Muscle of leg (tissue), 11 donors: Measurements from ENCODE around the gene ATP8A2. TPM values are rescaled to one million over a fixed set of nuclear protein-coding genes. Genes with fewer than 3 reads are reported as not detected.

Experiments
- DNase-seq: peaks from one replicate; pipeline ENCODE4 v3.0.0; 2013
- H3K27ac ChIP-seq: one replicate; pipeline ENCODE4 v1.5.1; 2013; ENCODE audit warnings: mild to moderate bottlenecking, low read length, control low read depth
- H3K27me3 ChIP-seq: one replicate; pipeline ENCODE4 v1.6.1; 2013; ENCODE audit warnings: low read length; ENCODE audit not compliant: control insufficient read depth, insufficient read depth
- H3K36me3 ChIP-seq: one replicate; pipeline ENCODE4 v1.6.1; 2013; ENCODE audit warnings: low read length; ENCODE audit not compliant: control insufficient read depth, insufficient read depth
- H3K4me1 ChIP-seq: one replicate; pipeline ENCODE4 v1.6.1; 2013; ENCODE audit warnings: low read length; ENCODE audit not compliant: control insufficient read depth, insufficient read depth
- H3K4me3 ChIP-seq: one replicate; pipeline ENCODE4 v1.5.1; 2013; ENCODE audit warnings: low read length, control low read depth
- H3K9me3 ChIP-seq: replicated peaks from 2 replicates; pipeline ENCODE4 v1.6.1; 2013; ENCODE audit warnings: low read depth, low read length; ENCODE audit not compliant: control insufficient read depth
- WGBS: methylation state at CpG from one replicate; pipeline ENCODE4 v1.1.5; 2013; ENCODE audit warnings: missing lambda C conversion rate; ENCODE audit not compliant: insufficient coverage; 5-methylcytosine and 5-hydroxymethylcytosine counted together
- polyA plus RNA-seq, 8 donors: library from polyadenylated mRNA; unstranded; fragments of 120-200 nt; gene quantifications; one replicate each; pipeline versions ENCODE4 v1.2.1 to v1.2.3, GENCODE V29; 2013; ENCODE audit warnings: inconsistent platforms in 1 of 8, low replicate concordance in 1 of 8; ENCODE audit not compliant: insufficient read length in 8 of 8, insufficient read depth in 1 of 8
- total RNA-seq: library from RNA; stranded (reverse); fragments of 120-200 nt; gene quantifications from one replicate; pipeline ENCODE4 v1.2.4, GENCODE V29; 2013

Gene ATP8A2
- total and polyA plus RNA-seq, 9 donors: 0.89 to 2.9 (median 1.6) TPM

DNA sequence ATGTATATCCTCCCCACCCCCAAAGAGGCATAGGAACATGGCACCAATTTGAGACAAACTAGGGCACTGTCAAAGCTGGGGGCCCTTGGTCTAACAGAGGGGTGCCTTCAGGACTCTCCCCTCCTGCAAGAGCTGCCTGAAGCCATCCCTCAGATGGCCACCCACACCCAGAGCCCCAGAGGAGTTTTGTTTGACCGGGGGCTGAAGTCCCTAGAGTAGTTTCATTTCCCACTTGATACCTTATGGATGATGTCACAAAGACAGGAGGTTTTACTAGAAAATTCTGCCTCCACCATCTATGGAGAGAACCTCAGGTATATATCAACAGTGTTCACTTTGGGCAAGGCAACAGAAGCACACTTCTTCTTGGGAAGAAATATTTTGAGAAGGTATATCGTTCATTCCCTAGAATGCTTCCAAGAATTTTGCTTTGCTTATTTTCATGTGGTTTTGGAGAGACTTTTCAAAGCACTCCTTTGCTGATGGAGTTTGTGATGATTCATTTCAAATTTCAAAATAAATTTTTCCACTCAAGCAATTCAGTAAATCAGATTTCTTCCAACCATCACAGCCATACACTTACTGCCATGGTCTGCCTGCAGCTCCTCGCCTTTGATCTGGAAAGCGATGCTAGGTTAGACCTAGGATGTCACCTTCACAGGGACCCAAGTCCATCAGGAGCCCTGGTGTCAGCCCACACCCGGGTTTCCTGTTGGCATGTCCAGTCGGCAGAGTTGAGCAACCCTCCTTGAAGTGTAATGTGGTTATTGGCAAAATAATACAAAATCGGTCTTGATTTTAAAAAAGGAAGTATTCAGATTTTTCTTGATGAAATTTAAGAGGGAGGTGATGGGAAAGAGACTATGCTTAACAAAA lies 473.0 kb downstream of the ATP8A2 start:
- no peaks in the 10 kb centered on the region for H3K36me3 ChIP-seq
- no peaks in the 10 kb centered on the region for H3K9me3 ChIP-seq
- H3K4me1 ChIP-seq: peaks cover 4% of the 10 kb centered on the region
- DNase-seq: no peak
- no peak overlapping the region for H3K4me3 ChIP-seq
- no peak overlapping the region for H3K27ac ChIP-seq
- no peaks in the 10 kb centered on the region for H3K27me3 ChIP-seq
- WGBS: 100% methylated on average over 3 of the region's 7 CpGs

GRCh38 chr13:25846222-25846984 lies 474.6 kb downstream of the ATP8A2 start:
- Histone ChIP-seq H3K27ac (no peak overlapping the region), H3K9me3 (no peaks in the 10 kb centered on the region), H3K4me1 (peaks cover 4% of the 10 kb centered on the region), H3K4me3 (no peak overlapping the region), H3K27me3 (no peaks in the 10 kb centered on the region), H3K36me3 (no peaks in the 10 kb centered on the region)
- WGBS: 91% methylated on average over 3 of the region's 4 CpGs
- no peak for DNase-seq

GRCh38 chr13:25847145-25847544 lies 475.4 kb downstream of the ATP8A2 start:
- no peak overlapping the region for H3K27ac ChIP-seq
- peaks cover 4% of the 10 kb centered on the region for H3K4me1 ChIP-seq
- H3K4me3 ChIP-seq: no peak overlapping the region
- WGBS: no CpG with 5 or more reads among the region's 5 CpGs
- no peaks in the 10 kb centered on the region for H3K36me3 ChIP-seq
- H3K27me3 ChIP-seq: no peaks in the 10 kb centered on the region
- DNase-seq: no peak
- H3K9me3 ChIP-seq: no peaks in the 10 kb centered on the region

DNA sequence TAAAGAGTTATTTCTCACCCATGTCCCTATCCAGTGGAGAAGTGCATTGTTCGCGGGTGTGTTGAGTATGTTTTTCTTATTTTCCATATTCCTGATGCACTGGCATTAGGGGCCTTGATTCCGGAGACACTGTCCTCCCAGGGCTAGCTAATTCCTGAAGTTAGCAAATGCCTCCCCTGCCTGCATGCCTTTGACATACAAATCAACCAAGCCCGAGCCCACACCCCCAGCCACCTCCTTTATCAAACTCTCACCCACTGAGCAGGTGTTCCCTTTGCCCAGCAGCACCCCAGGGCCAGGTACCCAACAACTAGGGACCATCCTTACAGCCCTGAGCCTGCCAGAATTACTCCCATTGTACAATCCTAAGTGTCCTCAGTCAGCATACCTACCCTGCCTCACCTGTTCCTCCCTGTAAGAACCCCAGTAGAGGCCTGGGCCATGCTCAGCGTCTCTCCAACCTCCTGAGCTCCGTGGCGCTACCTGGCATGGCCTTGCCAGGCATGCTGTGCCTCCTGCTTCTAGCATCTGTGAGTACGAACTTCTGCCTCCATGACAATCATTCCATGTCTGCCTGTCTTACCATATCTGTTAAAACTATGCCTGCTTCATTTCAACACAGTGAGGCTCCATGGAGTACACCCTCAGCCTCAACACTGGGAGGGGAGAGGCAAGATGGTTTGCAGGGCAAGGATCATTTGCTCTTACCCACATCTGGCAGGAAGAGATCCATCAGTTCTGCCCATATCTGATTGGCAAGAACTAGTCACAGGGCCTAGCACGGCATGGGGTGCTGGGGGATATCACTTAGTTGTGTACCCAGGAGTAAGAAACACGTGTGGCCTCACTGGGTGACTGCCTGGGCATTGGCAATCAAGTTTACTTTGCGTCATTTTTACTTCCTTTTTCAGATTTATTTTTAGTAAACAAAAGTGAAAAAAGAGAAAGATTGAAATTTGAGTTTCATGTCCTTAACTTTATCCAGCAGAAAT lies 476.2 kb downstream of the ATP8A2 start:
- DNase-seq: no peak
- Histone ChIP-seq H3K27ac (no peak overlapping the region), H3K4me1 (peaks cover 4% of the 10 kb centered on the region), H3K36me3 (no peaks in the 10 kb centered on the region), H3K27me3 (no peaks in the 10 kb centered on the region), H3K9me3 (no peaks in the 10 kb centered on the region), H3K4me3 (no peak overlapping the region)
- WGBS: 71% methylated on average over 7 of the region's 11 CpGs

DNA sequence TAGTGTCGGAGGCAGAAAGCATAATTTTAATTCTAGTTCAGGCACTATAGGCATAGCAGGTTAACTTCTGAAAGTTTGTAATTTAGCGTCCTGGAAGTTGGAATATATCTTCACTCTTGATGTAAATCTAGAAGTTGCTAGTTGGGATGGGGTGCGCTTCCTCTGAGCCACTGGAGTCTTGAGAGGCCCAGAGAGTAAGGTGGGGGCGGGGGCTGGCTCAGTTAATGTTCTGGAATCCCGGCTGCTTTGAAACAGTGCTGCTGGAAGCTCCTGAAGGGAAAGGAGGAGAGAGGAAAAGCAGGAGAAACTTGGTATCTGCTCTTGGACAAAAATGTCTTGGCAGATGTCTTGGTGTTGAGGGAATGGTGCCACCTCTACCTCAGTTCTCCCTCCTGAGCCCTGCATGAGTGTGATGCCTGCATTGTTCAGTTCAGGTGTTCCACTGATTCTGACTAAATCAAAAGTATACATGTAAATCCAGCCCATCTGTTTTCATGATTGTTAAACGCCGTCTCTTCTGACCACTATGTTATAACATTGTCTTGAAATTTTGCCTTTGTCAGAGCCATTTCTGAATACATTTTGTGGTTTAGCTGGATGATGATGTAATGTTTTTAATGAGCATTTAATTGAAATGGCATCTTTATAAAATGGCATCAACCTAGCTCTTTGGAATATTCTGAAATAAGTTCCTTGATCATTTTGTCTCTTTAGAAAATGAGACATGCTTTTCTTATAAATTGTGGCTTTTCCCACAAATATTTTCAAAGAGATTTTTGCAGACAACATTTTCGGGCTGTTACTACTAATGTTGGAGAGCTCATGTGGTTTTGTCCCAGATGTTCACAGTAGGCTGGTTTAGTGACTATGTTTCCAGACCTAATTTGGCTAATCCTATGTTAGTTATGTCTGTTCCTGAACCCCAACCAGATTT lies 477.3 kb downstream of the ATP8A2 start:
- Histone ChIP-seq H3K4me3 (no peak overlapping the region), H3K27ac (no peak overlapping the region), H3K27me3 (no peaks in the 10 kb centered on the region), H3K4me1 (peaks cover 4% of the 10 kb centered on the region), H3K36me3 (no peaks in the 10 kb centered on the region), H3K9me3 (no peaks in the 10 kb centered on the region)
- DNase-seq: peak; percentile 38
- WGBS: 18% methylated on average over 4 of the region's 8 CpGs

- no peak for DNase-seq
- Histone ChIP-seq H3K27ac (no peak overlapping the region), H3K9me3 (no peaks in the 10 kb centered on the region), H3K27me3 (no peaks in the 10 kb centered on the region), H3K4me3 (no peak overlapping the region), H3K4me1 (no peaks in the 10 kb centered on the region), H3K36me3 (no peaks in the 10 kb centered on the region)
- no CpG with 5 or more reads among the region's 4 CpGs for WGBS
Measured at GRCh38 chr13:25857830-25858229, 486.1 kb downstream of the ATP8A2 start.

GRCh38 chr13:25859528-25859927 lies 487.8 kb downstream of the ATP8A2 start:
- H3K9me3 ChIP-seq: no peaks in the 10 kb centered on the region
- H3K4me1 ChIP-seq: peaks cover 7% of the 10 kb centered on the region
- no peaks in the 10 kb centered on the region for H3K27me3 ChIP-seq
- H3K36me3 ChIP-seq: no peaks in the 10 kb centered on the region
- no CpG with 5 or more reads among the region's 3 CpGs for WGBS
- no peak overlapping the region for H3K27ac ChIP-seq
- no peak for DNase-seq
- H3K4me3 ChIP-seq: no peak overlapping the region

- Histone ChIP-seq H3K4me1 (peaks cover 7% of the 10 kb centered on the region), H3K4me3 (no peak overlapping the region), H3K27ac (no peak overlapping the region), H3K9me3 (no peaks in the 10 kb centered on the region), H3K27me3 (no peaks in the 10 kb centered on the region), H3K36me3 (no peaks in the 10 kb centered on the region)
- no CpG with 5 or more reads among the region's 1 CpG for WGBS
- DNase-seq: no peak
Measured at GRCh38 chr13:25860265-25860664, 488.5 kb downstream of the ATP8A2 start.

GRCh38 chr13:25860862-25861261 lies 489.1 kb downstream of the ATP8A2 start:
- WGBS: no CpG with 5 or more reads among the region's 3 CpGs

More at GRCh38 chr13:25860862-25861261, 489.1 kb downstream of the ATP8A2 start:
- Histone ChIP-seq H3K4me3 (no peak overlapping the region), H3K36me3 (no peaks in the 10 kb centered on the region), H3K4me1 (peaks cover 7% of the 10 kb centered on the region), H3K27ac (no peak overlapping the region), H3K9me3 (no peaks in the 10 kb centered on the region), H3K27me3 (no peaks in the 10 kb centered on the region)
- no peak for DNase-seq
